Ishikawa (cell line): ENCODE measurements around the gene IL22RA2.

Experiments used
- CEBPB ChIP-seq: IDR thresholded peaks from 2 replicates; pipeline ENCODE4 v1.6.1; 2012
- CREB1 ChIP-seq: IDR thresholded peaks from 2 replicates; pipeline ENCODE4 v1.6.1; 2012; ENCODE audit warnings: low read depth
- EGR1 ChIP-seq: IDR thresholded peaks from 2 replicates; pipeline ENCODE4 v1.6.1; 2012
- EP300 ChIP-seq: IDR thresholded peaks from 2 replicates; pipeline ENCODE4 v1.6.1; 2012; ENCODE audit warnings: borderline replicate concordance
- FOXM1 ChIP-seq: IDR thresholded peaks from 2 replicates; pipeline ENCODE4 v1.6.1; 2012; ENCODE audit warnings: low read depth, borderline replicate concordance
- MAX ChIP-seq: IDR thresholded peaks from 2 replicates; pipeline ENCODE4 v1.6.1; 2012
- NFIC ChIP-seq: IDR thresholded peaks from 2 replicates; pipeline ENCODE4 v1.6.1; 2012
- RAD21 ChIP-seq: IDR thresholded peaks from 2 replicates; pipeline ENCODE4 v1.6.1; 2012; ENCODE audit warnings: low read depth
- REST ChIP-seq: IDR thresholded peaks from 2 replicates; pipeline ENCODE4 v1.6.1; 2012; ENCODE audit warnings: low read depth, mild to moderate bottlenecking
- TAF1 ChIP-seq: IDR thresholded peaks from 2 replicates; pipeline ENCODE4 v1.6.1; 2012; ENCODE audit warnings: low read depth, mild to moderate bottlenecking
- TCF12 ChIP-seq: IDR thresholded peaks from 2 replicates; pipeline ENCODE4 v1.6.1; 2012; ENCODE audit warnings: low read depth
- TEAD4 ChIP-seq: IDR thresholded peaks from 2 replicates; pipeline ENCODE4 v1.6.1; 2012
- YY1 ChIP-seq: IDR thresholded peaks from 2 replicates; pipeline ENCODE4 v1.6.1; 2012; ENCODE audit warnings: low read depth
- ZBTB7A ChIP-seq: IDR thresholded peaks from 2 replicates; pipeline ENCODE4 v1.6.1; 2012; ENCODE audit warnings: low read depth
- TF ChIP-seq, protein P1 (sequence below): IDR thresholded peaks from 2 replicates; pipeline ENCODE4 v1.6.1; 2012

The IL22RA2 gene

GRCh38 chr6:137156650-137157049, 16.8 kb downstream of the IL22RA2 start:
- TF ChIP-seq TCF12, result no peak
- TF ChIP-seq, protein P1, sequence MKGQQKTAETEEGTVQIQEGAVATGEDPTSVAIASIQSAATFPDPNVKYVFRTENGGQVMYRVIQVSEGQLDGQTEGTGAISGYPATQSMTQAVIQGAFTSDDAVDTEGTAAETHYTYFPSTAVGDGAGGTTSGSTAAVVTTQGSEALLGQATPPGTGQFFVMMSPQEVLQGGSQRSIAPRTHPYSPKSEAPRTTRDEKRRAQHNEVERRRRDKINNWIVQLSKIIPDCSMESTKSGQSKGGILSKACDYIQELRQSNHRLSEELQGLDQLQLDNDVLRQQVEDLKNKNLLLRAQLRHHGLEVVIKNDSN, result no peak
- TF ChIP-seq FOXM1, result no peak
- no peak for TF ChIP-seq RAD21
- TF ChIP-seq EP300, result no peak
- no peak for TF ChIP-seq MAX
- TF ChIP-seq CREB1, result no peak
- TF ChIP-seq REST, result no peak
- no peak for TF ChIP-seq EGR1
- no peak for TF ChIP-seq NFIC
- TF ChIP-seq ZBTB7A, result no peak
- no peak for TF ChIP-seq TEAD4
- TF ChIP-seq YY1, result no peak
- no peak for TF ChIP-seq TAF1

DNA sequence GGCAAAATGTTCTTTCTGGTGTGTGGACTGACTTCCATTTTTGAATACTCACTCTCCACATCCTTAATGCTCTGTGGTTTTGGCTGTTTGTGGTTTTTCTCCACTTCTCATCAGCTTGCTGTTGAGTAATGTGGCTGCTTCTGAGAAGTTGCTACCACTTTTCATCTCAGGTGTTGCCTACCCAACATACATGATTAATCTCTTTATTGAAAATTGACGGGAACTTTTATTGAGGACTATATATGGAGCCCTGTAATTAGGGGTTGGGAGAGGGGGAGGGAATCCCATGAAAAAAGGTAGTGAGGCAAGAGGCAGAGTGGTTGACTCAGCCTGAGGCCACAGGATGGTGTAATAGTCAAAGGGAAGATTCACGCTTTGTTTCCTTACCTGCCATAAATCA, 17.6 kb downstream of the IL22RA2 start:
- TF ChIP-seq, protein P1, result no peak
- TF ChIP-seq EGR1 (no peak), CREB1 (no peak), TAF1 (no peak), TEAD4 (no peak), FOXM1 (no peak), TCF12 (no peak), RAD21 (no peak), EP300 (no peak), REST (no peak), ZBTB7A (no peak), CEBPB (no peak), MAX (no peak), YY1 (no peak), NFIC (no peak)

DNA sequence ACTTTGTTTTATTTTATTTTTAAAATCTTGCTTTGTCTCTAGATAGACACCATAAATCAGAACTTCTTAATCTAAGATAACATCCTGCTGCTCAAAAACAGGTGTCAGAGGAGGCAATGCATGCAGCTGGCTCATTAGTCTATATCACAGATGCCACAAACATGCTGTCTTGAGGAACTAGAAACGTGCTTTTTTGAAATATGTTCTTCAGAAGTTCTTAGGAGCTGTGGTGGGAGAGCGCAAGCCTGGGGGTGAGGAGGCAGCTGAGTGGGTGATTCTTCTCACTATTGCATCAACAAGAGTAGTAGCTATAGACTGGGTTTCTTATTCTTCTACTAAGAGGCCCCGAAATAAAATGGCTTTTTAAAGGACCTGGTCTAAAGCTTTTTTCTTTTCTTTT, 23.4 kb downstream of the IL22RA2 start:
- no peak for TF ChIP-seq YY1
- TF ChIP-seq ZBTB7A, result no peak
- TF ChIP-seq TEAD4, result no peak
- no peak for TF ChIP-seq TAF1
- TF ChIP-seq NFIC, result no peak
- no peak for TF ChIP-seq MAX
- TF ChIP-seq REST, result no peak
- no peak for TF ChIP-seq RAD21
- TF ChIP-seq, protein P1, result no peak
- no peak for TF ChIP-seq CEBPB
- TF ChIP-seq FOXM1, result no peak
- no peak for TF ChIP-seq CREB1
- no peak for TF ChIP-seq TCF12
- no peak for TF ChIP-seq EP300
- no peak for TF ChIP-seq EGR1

DNA sequence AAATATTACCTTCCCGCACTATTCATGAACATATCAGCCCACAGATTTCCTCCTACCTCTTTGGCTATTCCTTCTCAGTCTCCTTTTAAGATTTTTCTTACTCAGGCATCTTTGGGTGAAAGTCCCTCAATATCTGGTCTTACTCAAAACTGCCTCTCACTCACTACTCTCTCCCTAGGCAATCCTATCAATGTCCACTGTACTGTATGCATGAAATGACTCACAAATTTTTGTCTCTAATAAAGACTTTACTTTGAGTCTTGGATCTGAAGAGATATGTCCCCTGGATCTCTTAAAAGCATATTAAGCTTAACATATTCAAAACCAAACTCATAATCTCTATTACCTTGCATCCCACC, 24.4 kb downstream of the IL22RA2 start:
- no peak for TF ChIP-seq TCF12
- no peak for TF ChIP-seq EP300
- TF ChIP-seq REST, result no peak
- no peak for TF ChIP-seq CREB1
- no peak for TF ChIP-seq CEBPB
- no peak for TF ChIP-seq NFIC
- TF ChIP-seq RAD21, result no peak
